ENCODE results near the gene ZCCHC9.

- TF ChIP-seq POLR2A (IDR thresholded peaks at IDR 0.05) (no peak), CTCF (IDR thresholded peaks at IDR 0.05) (no peak)
These were observed 4.4 kb downstream of the ZCCHC9 start for GRCh38 chr5:81305785-81306184.

All from lower leg skin (tissue), 3 donors.